ENCODE results near the gene DNMT1.
A peak's percentile ranks its signal among the peaks of the same experiment; 100 is the strongest.
"Not testable (repeated sequence)": the region's sequence is repeated elsewhere in the genome, so short reads cannot be mapped to it uniquely, and the experiment has no call there.

Gene DNMT1

GRCh38 chr19:10194500-10195198 is at the start of gene DNMT1:
DNMT1 (minus strand) TSS chr19:10194953; CDS start chr19:10194899, 54 bp downstream.
- TF ChIP-seq ZNF274 (IDR thresholded peaks at IDR 0.05; ENCODE audit: low read depth, low read length) = no peak
- H3K4me3 ChIP-seq (ENCODE audit: low read length) = peak within 1 kb of the TSS; percentile 84

GRCh38 chr19:10243606-10244005 is 48.9 kb upstream of the DNMT1 start:
- no peak overlapping the region for H3K4me3 ChIP-seq (ENCODE audit: low read length)
- no peak for TF ChIP-seq ZNF274 (IDR thresholded peaks at IDR 0.05; ENCODE audit: low read depth, low read length)

- not testable (repeated sequence) for H3K4me3 ChIP-seq (ENCODE audit: low read length)
Measured at GRCh38 chr19:10241826-10242449, 47.2 kb upstream of the DNMT1 start.

GRCh38 chr19:10238172-10238783 is 43.5 kb upstream of the DNMT1 start:
- no peak overlapping the region for H3K4me3 ChIP-seq (ENCODE audit: low read length)

GRCh38 chr19:10237702-10238101 is 42.9 kb upstream of the DNMT1 start:
- no peak overlapping the region for H3K4me3 ChIP-seq (ENCODE audit: low read length)

More at GRCh38 chr19:10238172-10238783, 43.5 kb upstream of the DNMT1 start:
- TF ChIP-seq ZNF274 (IDR thresholded peaks at IDR 0.05; ENCODE audit: low read depth, low read length) = no peak

GRCh38 chr19:10235409-10235808 is 40.7 kb upstream of the DNMT1 start:
- H3K4me3 ChIP-seq (ENCODE audit: low read length) = not testable (repeated sequence)

More at GRCh38 chr19:10237702-10238101, 42.9 kb upstream of the DNMT1 start:
- TF ChIP-seq ZNF274 (IDR thresholded peaks at IDR 0.05; ENCODE audit: low read depth, low read length) = no peak

DNA sequence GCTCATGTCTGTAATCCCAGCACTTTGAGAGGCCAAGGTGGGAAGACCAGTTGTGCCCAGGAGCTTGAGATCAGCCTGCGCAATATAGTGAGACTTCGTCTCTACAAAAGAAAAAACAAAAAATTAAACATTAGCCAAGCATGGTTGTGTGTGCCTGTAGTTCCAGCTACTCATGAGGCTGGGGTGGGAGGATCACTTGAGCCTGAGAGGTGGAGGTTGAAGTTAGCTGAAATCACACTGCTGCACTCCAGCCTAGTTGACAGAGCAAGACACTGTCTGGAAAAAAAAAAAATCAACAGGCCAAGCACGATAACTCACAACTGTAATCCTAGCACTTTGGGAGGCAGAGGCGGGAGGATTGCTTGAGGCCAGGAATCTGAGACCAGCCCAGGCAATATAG is 40.2 kb upstream of the DNMT1 start:
- no peak for TF ChIP-seq ZNF274 (IDR thresholded peaks at IDR 0.05; ENCODE audit: low read depth, low read length)
- H3K4me3 ChIP-seq (ENCODE audit: low read length) = no peak overlapping the region

DNA sequence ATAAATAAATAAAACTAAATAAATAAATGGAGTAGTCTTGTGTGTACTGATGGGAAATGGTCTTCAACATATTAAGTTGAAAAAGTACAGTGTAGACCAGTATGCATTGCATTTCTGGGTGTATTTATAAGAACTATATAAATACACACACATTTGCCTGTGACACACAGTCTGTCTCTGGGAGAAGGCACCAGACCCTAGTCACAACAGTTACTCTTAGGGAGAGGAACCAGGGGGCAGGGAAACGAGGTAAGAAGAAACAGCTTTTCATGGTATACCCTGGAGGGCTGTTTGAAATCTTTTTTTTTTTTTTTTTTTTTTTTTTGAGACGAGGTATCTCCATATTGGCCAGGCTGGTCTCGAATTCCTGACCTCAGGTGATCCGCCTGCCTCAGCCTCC is 39.2 kb upstream of the DNMT1 start:
- no peak for TF ChIP-seq ZNF274 (IDR thresholded peaks at IDR 0.05; ENCODE audit: low read depth, low read length)
- H3K4me3 ChIP-seq (ENCODE audit: low read length) = no peak overlapping the region

- TF ChIP-seq ZNF274 (IDR thresholded peaks at IDR 0.05; ENCODE audit: low read depth, low read length) = no peak
- H3K4me3 ChIP-seq (ENCODE audit: low read length) = peak overlapping the region; percentile 21; the same call in 1 of the 2 replicates
Measured at GRCh38 chr19:10231612-10232228, 37.0 kb upstream of the DNMT1 start.

GRCh38 chr19:10230861-10231611 is 36.3 kb upstream of the DNMT1 start, which contains the start of gene S1PR2:
S1PR2 (minus strand) TSS chr19:10231331; CDS start chr19:10224905, 6,426 bp downstream.
- TF ChIP-seq ZNF274 (IDR thresholded peaks at IDR 0.05; ENCODE audit: low read depth, low read length) = no peak

DNA sequence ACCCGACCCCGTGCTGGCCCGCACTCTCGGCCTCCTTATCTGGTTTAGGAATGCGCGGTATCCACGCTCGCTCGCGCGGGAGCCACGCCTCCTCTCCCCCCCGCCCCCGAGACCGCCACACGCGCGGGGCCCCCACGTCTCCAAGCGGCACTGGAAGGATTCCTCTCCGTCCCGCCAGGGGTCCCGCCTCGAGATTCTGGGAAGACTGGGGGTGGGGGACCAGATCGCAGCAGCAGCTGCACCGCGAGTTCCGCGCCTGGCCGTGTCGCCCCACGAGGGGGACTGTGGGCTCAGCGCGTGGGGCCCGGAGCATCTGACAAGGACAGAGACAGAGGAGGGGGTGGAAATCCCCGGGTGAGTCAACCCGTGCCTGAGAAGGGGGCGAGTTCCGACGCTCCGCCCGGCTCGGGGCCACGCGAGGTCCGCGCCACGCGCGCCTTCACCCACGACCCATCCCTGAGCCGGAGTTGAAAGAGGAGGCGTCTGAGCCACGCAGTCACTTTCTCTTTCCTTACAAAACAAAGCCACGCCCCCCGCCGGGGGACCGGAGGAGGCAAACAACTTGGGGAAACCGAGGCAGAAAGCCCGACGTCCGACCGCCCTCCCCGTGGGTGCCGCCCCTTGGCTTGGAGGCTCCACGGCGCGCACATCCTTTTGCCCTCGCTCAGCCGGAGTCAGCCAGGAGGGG is 35.6 kb upstream of the DNMT1 start:
- TF ChIP-seq ZNF274 (IDR thresholded peaks at IDR 0.05; ENCODE audit: low read depth, low read length) = no peak
- peak overlapping the region; percentile 85 for H3K4me3 ChIP-seq (ENCODE audit: low read length)

More at GRCh38 chr19:10230861-10231611, 36.3 kb upstream of the DNMT1 start, which contains the start of gene S1PR2:
- peak within 1 kb of the TSS; percentile 85 for H3K4me3 ChIP-seq (ENCODE audit: low read length)

- no peak for TF ChIP-seq ZNF274 (IDR thresholded peaks at IDR 0.05; ENCODE audit: low read depth, low read length)
- H3K4me3 ChIP-seq (ENCODE audit: low read length) = no peak overlapping the region; the same call in 1 of the 2 replicates
Measured at GRCh38 chr19:10228920-10229319, 34.2 kb upstream of the DNMT1 start.

DNA sequence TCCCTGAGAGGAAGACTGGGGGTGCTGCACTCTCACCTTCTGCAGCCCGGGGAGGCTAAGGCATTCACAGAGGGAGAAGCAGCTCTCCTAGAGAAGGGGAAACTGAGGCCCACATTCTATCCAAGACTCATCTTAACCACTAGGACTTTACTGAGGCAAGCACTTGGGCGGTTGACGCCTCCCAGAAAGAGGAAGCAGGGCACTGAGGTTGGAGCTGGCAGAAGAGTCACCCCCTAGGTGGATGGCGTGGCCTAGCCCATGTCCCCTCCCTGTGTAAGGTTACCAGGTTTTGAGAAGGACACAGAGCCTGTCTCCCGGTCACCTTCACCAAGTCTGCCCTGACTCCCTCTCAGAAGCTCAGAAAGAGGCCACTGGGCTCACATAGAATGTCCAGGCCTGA is 33.6 kb upstream of the DNMT1 start:
- no peak for TF ChIP-seq ZNF274 (IDR thresholded peaks at IDR 0.05; ENCODE audit: low read depth, low read length)
- H3K4me3 ChIP-seq (ENCODE audit: low read length) = no peak overlapping the region
